B cell (primary cell): Measurements from ENCODE around the gene TMEM14C. TPM values are rescaled to one million over a fixed set of nuclear protein-coding genes. Genes with fewer than 3 reads are reported as not detected.

Experiments used
- ATAC-seq: fragments of 200-7000 bp; cut with Tn5 transposase; one replicate; pipeline ENCODE4 v1.10.0; 2021; ENCODE audit warnings: low read depth, mild to moderate bottlenecking, moderate number of reproducible peaks, moderate library complexity
- CTCF ChIA-PET: fragments of 350-600 bp; sonication (Branson Sonifier 250); formaldehyde crosslinking; loops from one replicate; lab custom pipeline; 2021; ENCODE audit warnings: antibody characterized with exemption, inconsistent platforms; lab: Charles Lee
- POLR2A ChIA-PET: fragments of 350-600 bp; sonication (Branson Sonifier 250); formaldehyde crosslinking; loops from one replicate; lab custom pipeline; 2021; ENCODE audit warnings: antibody characterized with exemption; lab: Charles Lee
- DNase-seq: peaks from one replicate; pipeline ENCODE4 v3.0.0; 2013
- H2AFZ ChIP-seq: 2 replicates; pipeline ENCODE4 v1.6.1; 2012; ENCODE audit warnings: mild to moderate bottlenecking, low read depth, low read length; ENCODE audit not compliant: insufficient read depth, poor library complexity, severe bottlenecking
- H3K27ac ChIP-seq, 2 donors: 1 replicate in 1 of 2; 2 replicates in 1 of 2; pipeline ENCODE4 v1.5.1; 2012 to 2013; ENCODE audit warnings: low read length in 2 of 2, mild to moderate bottlenecking in 2 of 2, moderate library complexity in 1 of 2
- H3K27me3 ChIP-seq, 4 experiments: fragments of 200-600 bp in 1 of 4; sonication (generic) in 1 of 4; replicated peaks in 1 of 4; 1 replicate in 2 of 4; 2 replicates in 2 of 4; pipeline versions ENCODE4 v1.6.1 to v1.7.0; 2013 to 2016; ENCODE audit warnings: low read length in 3 of 4, mild to moderate bottlenecking in 2 of 4, mixed read lengths in 1 of 4, moderate library complexity in 1 of 4; ENCODE audit not compliant: insufficient read depth in 4 of 4, control insufficient read depth in 3 of 4; ENCODE audit errors: control extremely low read depth in 1 of 4
- H3K36me3 ChIP-seq, 2 experiments: replicated peaks in 1 of 2; 1 replicate in 1 of 2; 2 replicates in 1 of 2; pipeline versions ENCODE4 v1.6.1 to v1.7.1; 2013; ENCODE audit warnings: low read length in 1 of 2; ENCODE audit not compliant: insufficient read depth in 2 of 2, control insufficient read depth in 1 of 2; ENCODE audit errors: control extremely low read depth in 1 of 2, extremely low read depth in 1 of 2
- H3K4me1 ChIP-seq, 2 donors: fragments of 200-600 bp in 1 of 2; sonication (generic) in 1 of 2; 1 replicate in 1 of 2; 2 replicates in 1 of 2; pipeline versions ENCODE4 v1.5.1 to v1.6.1; 2013 to 2017; ENCODE audit warnings: low read length in 2 of 2; ENCODE audit not compliant: control insufficient read depth in 2 of 2, insufficient read depth in 2 of 2
- H3K4me2 ChIP-seq: replicated peaks from 2 replicates; pipeline ENCODE3; 2012; ENCODE audit warnings: mild to moderate bottlenecking, low read depth, low read length; ENCODE audit not compliant: poor library complexity, severe bottlenecking
- H3K4me3 ChIP-seq, 5 experiments: fragments of 200-600 bp in 1 of 5; sonication (generic) in 1 of 5; 1 replicate in 3 of 5; 2 replicates in 2 of 5; pipeline versions ENCODE4 v1.5.1 to v1.7.0; 2011 to 2016; ENCODE audit warnings: low read length in 4 of 5, mild to moderate bottlenecking in 4 of 5, low read depth in 2 of 5, control low read depth in 1 of 5, moderate library complexity in 1 of 5; ENCODE audit not compliant: insufficient read depth in 1 of 5; ENCODE audit errors: control extremely low read depth in 1 of 5, extremely low read depth in 1 of 5
- H3K79me2 ChIP-seq: fragments of 200-600 bp; sonication (generic); one replicate; pipeline ENCODE4 v1.6.0; 2016; ENCODE audit warnings: low read length; ENCODE audit not compliant: control insufficient read depth, insufficient read depth
- H3K9ac ChIP-seq: fragments of 200-600 bp; sonication (generic); 2 replicates; pipeline ENCODE4 v1.6.1; 2017; ENCODE audit warnings: mild to moderate bottlenecking, low read length, moderate library complexity
- H3K9me3 ChIP-seq, 3 donors: one replicate each; pipeline versions ENCODE4 v1.6.1 to v1.7.1; 2013; ENCODE audit warnings: low read length in 2 of 3; ENCODE audit not compliant: control insufficient read depth in 2 of 3, insufficient read depth in 1 of 3; ENCODE audit errors: control extremely low read depth in 1 of 3
- H4K20me1 ChIP-seq: 2 replicates; pipeline ENCODE4 v1.6.0; 2012; ENCODE audit warnings: mild to moderate bottlenecking, low read length; ENCODE audit not compliant: insufficient read depth, control insufficient read depth, poor library complexity, severe bottlenecking
- H3K27ac Mint-ChIP-seq: one replicate; pipeline ENCODE4 v1.8.0; 2021; ENCODE audit warnings: mixed read lengths
- H3K27me3 Mint-ChIP-seq: one replicate; pipeline ENCODE4 v1.8.0; 2021; ENCODE audit warnings: mixed read lengths
- H3K4me1 Mint-ChIP-seq: one replicate; pipeline ENCODE4 v1.8.0; 2021; ENCODE audit warnings: mixed read lengths
- H3K4me3 Mint-ChIP-seq: one replicate; pipeline ENCODE4 v1.8.0; 2021; ENCODE audit warnings: mixed read lengths
- H3K9me3 Mint-ChIP-seq: one replicate; pipeline ENCODE4 v1.8.0; 2022; ENCODE audit warnings: mixed read lengths; ENCODE audit not compliant: insufficient read depth
- CTCF ChIP-seq: fragments of 200-600 bp; IDR thresholded peaks from one replicate; pipeline ENCODE4 v1.8.0; 2022; ENCODE audit warnings: antibody characterized with exemption, mild to moderate bottlenecking
- EZH2 ChIP-seq: IDR thresholded peaks from 2 replicates; pipeline ENCODE4 v1.6.1; 2012; ENCODE audit warnings: borderline replicate concordance, low read depth, mild to moderate bottlenecking, moderate library complexity, low read length; ENCODE audit not compliant: insufficient read depth, poor library complexity, severe bottlenecking
- WGBS: methylation state at CpG from one replicate; pipeline ENCODE4 v1.1.5; 2013; ENCODE audit warnings: missing lambda C conversion rate; ENCODE audit not compliant: insufficient coverage; 5-methylcytosine and 5-hydroxymethylcytosine counted together
- intact Hi-C: fragments of 100-400 bp; cut with micrococcal nuclease; formaldehyde crosslinking; loops from one replicate; pipeline ENCODE4 v1.10.0; 2022
- polyA plus RNA-seq: library from polyadenylated mRNA; depleted of rRNA; stranded (reverse); fragments of >200 nt; gene quantifications from 2 replicates; pipeline ENCODE4 v1.2.3, GENCODE V29; 2012
- total RNA-seq, 2 donors: library from RNA; stranded (reverse); fragments of 120-200 nt in 1 of 2; gene quantifications; 1 replicate in 1 of 2; 2 replicates in 1 of 2; pipeline versions ENCODE4 v1.2.3 to v1.2.4, GENCODE V29; 2013 to 2022

The TMEM14C gene
- total and polyA plus RNA-seq, 2 donors (not counting 1 experiment from before 2014, with no cell fraction given), result 31.7 to 39.1 TPM

- intact Hi-C loops, result no loop called here
- peaks cover 0 to 9% (median 0%) of the 10 kb centered on the region in 4 experiments for H3K27me3 ChIP-seq
- Mint-ChIP-seq H3K27ac (no peak overlapping the region), H3K4me1 (no peaks in the 10 kb centered on the region), H3K4me3 (no peak overlapping the region), H3K9me3 (no peaks in the 10 kb centered on the region), H3K27me3 (peaks cover 17% of the 10 kb centered on the region)
- WGBS, result no CpG with 5 or more reads among the region's 6 CpGs
- H3K9me3 ChIP-seq, result no peaks in the 10 kb centered on the region
- no peaks in the 10 kb centered on the region for H3K36me3 ChIP-seq
- TF ChIP-seq EZH2 (no peak), CTCF (no peak)
- no peak overlapping the region for H2AFZ ChIP-seq
- POLR2A ChIA-PET, result no interaction called here
- DNase-seq (no peak), ATAC-seq (no peak)
- no peak overlapping the region for H3K4me2 ChIP-seq
- H3K4me1 ChIP-seq, result no peaks in the 10 kb centered on the region
- no peak overlapping the region for H3K9ac ChIP-seq
- no peak overlapping the region for H3K27ac ChIP-seq
- CTCF ChIA-PET, result interaction anchor here (0.6 kb wide), 1 partner anchor 179 kb away, joined by 3 read pairs; no protein-coding TSS in a partner anchor
- no peaks in the 10 kb centered on the region for H3K79me2 ChIP-seq
- H3K4me3 ChIP-seq, result no peak overlapping the region
- H4K20me1 ChIP-seq, result no peaks in the 10 kb centered on the region
Measured at GRCh38 chr6:10687582-10687981, 35.3 kb upstream of the TMEM14C start.

- CTCF ChIA-PET, result interaction anchor here (1.0 kb wide), 1 partner anchor 180 kb away, joined by 4 read pairs; no protein-coding TSS in a partner anchor
- intact Hi-C loops, result no loop called here
Measured at GRCh38 chr6:10690651-10691445, 32.0 kb upstream of the TMEM14C start.

More at GRCh38 chr6:10690651-10691445, 32.0 kb upstream of the TMEM14C start:
- TF ChIP-seq CTCF (no peak), EZH2 (no peak)
- H2AFZ ChIP-seq, result no peak overlapping the region
- Mint-ChIP-seq H3K27me3 (peaks cover 13% of the 10 kb centered on the region), H3K9me3 (no peaks in the 10 kb centered on the region), H3K4me1 (peaks cover 22% of the 10 kb centered on the region), H3K4me3 (no peak overlapping the region), H3K27ac (no peak overlapping the region)
- H3K27ac ChIP-seq, result no peak overlapping the region
- WGBS, result 90% methylated on average over 11 of the region's 15 CpGs
- H3K4me3 ChIP-seq, result no peak overlapping the region
- peaks cover 19% of the 10 kb centered on the region for H3K79me2 ChIP-seq
- no peak for DNase-seq
- POLR2A ChIA-PET, result no interaction called here
- H3K4me2 ChIP-seq, result no peak overlapping the region
- no peaks in the 10 kb centered on the region for H4K20me1 ChIP-seq
- no peak overlapping the region for H3K9ac ChIP-seq
- H3K9me3 ChIP-seq, result no peaks in the 10 kb centered on the region
- H3K4me1 ChIP-seq, result peaks cover 14 to 19% of the 10 kb centered on the region in 2 donors
- H3K36me3 ChIP-seq, result no peaks in the 10 kb centered on the region
- no peak for ATAC-seq
- peaks cover 0 to 9% (median 0%) of the 10 kb centered on the region in 4 experiments for H3K27me3 ChIP-seq
